NCI-H446 treated with DMSO at 0.1 percent for 48 hours (cell line): ENCODE results near the gene NRSN1.

Source experiments
- DNase-seq: peaks from one replicate; lab custom pipeline; 2025; lab: John Stamatoyannopoulos, UW

Gene NRSN1

GRCh38 chr6:24125980-24126379 lies at the start of gene NRSN1:
NRSN1 (plus strand) TSS chr6:24126215; CDS start chr6:24134328, 8,113 bp downstream.
- DNase-seq: peak; percentile 64

DNA sequence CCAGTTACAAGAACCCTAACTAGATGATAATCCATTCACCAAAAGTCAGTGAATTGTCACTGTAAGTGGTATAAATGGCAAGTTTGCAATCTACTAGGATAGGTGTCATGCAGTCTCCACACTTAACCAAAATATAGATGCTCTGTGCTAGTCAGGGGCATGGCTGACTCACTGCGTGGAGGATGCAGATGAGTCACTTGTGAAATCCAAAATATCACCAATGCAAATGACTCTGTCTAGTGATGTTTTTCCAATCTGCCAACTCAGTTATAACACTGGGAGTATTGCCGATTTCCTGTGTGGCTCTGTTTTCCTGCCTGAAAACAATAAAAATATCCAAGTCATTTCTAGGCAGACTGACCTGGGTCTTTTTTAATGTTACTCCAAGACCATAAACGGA lies 47.8 kb upstream of the NRSN1 start:
- peak; percentile 58 for DNase-seq

GRCh38 chr6:24079076-24079475 lies 46.9 kb upstream of the NRSN1 start:
- peak; percentile 86 for DNase-seq

- peak; percentile 14 for DNase-seq
Observed at GRCh38 chr6:24080711-24081110, 45.3 kb upstream of the NRSN1 start.

GRCh38 chr6:24089736-24090135 lies 36.3 kb upstream of the NRSN1 start:
- DNase-seq: no peak

GRCh38 chr6:24092407-24092806 lies 33.6 kb upstream of the NRSN1 start:
- DNase-seq: no peak

- DNase-seq: no peak
Observed at GRCh38 chr6:24093381-24093780, 32.6 kb upstream of the NRSN1 start.

DNA sequence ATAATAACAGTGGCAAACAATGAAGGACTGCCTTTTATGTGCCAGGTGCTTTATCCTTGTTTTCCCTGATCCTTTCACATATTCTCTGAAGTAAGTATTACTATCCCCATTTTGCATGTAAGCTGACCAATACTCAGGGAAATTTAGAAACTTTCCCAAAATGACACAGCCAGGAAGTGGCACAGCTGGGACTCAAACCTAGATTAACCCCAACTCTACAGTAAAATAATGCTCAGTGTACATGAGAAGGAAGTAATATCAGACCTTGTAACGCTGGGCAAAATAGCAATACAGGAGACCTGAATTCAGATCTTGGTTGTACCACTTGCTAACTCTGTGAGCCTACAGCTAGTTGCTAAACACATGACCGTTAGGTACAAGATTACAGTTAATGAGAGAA lies 26.8 kb upstream of the NRSN1 start:
- no peak for DNase-seq

- no peak for DNase-seq
Observed at GRCh38 chr6:24100024-24100769, 25.8 kb upstream of the NRSN1 start.

GRCh38 chr6:24100770-24101155 lies 25.3 kb upstream of the NRSN1 start:
- no peak for DNase-seq

DNA sequence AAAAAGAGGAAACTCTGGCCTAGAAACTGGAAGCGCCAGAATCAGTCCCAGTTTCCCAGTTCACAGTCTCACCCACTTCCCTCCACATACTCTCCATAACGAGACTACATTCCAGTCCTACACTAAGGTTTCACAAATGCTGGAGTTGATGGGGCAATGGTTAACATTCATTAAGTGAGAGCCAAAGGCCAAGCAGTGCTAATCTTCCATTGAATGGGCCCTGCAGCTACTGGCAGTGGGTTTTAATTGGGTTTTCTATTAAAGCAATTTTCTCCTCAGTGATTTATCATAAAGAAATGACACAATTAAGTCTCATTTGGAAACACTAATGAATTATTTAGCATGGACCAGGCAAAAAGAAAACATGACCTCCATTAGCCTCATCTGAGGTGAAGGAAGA lies 20.8 kb upstream of the NRSN1 start:
- DNase-seq: no peak

- no peak for DNase-seq
Observed at GRCh38 chr6:24106291-24106690, 19.7 kb upstream of the NRSN1 start.

DNA sequence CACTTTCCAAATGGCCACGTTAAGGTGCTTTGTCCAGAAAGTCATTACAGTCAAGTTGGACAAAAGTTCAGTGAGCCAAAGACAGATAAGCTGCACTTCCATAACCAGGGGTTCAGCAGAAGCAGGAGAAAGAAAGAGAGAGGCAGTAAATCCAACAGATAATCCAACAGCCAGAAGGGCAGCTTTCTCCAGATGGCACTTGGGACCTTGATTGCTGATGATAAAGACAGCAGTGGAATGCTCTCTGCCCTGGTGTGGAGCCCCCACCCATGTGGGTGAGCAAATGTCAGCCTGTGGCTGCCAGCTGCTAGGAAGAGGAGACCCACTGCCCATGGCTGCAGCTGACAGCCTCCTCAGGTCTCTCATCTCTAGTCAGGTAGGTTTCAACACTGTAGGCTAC lies 18.7 kb upstream of the NRSN1 start:
- DNase-seq: no peak

GRCh38 chr6:24108056-24108455 lies 18.0 kb upstream of the NRSN1 start:
- DNase-seq: no peak

GRCh38 chr6:24110417-24110816 lies 15.6 kb upstream of the NRSN1 start:
- DNase-seq: no peak

DNA sequence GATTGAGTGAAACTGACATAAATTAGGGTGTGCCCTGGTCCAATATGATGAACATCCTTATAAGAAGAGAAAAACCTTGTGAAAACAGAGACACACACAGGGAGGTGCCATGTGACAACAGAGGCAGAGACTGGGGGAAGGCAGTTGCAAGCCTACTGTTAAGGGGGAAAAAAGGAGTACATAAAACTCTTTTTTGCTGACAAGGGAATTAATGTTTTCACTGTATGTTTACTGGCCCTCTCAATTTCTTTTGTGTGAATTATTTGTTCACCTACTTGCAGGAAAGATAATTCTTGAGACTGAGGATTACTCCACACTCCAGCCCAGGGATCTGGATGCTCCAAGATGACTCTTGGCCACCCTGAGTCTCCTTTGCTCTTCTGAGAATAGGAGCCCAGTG lies 12.1 kb upstream of the NRSN1 start:
- DNase-seq: no peak

GRCh38 chr6:24117021-24117420 lies 9.0 kb upstream of the NRSN1 start:
- DNase-seq: no peak

DNA sequence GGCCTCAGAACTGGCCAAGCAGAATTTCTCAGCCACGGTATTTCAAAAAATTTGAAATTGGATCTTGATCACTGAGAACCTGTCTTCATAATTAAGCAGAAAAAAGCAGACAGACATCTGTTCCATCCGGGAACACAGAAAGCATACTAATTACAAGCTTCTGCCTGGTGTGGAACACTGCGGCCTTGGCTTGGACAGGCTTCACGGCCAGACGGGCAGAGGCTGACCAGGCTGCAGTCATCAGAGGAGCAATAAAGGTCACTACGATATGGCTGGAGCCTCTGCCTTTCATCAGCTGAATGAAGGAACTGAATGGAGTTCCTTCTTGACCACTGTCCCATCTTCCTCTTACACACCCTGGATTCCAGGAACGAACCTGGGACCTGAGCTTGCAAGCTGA lies 3.9 kb upstream of the NRSN1 start:
- peak; percentile 24 for DNase-seq

- DNase-seq: no peak
Observed at GRCh38 chr6:24126586-24127192, 674 bp downstream of the NRSN1 start.

DNA sequence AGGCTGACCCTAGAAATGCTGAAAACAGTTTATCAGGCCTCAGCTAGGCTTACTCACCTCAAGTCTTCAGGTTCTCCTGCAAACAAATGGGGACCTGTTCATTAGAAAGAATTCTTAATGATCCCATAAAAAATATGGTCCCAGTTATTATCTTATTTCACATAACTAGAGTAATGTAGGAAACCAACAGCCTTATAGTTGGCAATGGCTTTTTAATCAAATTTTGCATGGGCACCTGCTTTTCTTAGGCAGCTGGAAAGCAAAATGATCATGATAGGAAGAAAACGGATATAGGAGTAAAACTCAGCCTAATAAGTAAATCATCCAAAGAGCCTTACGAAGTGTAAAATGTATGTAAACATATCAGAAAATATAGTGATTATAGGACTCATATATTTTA lies 1.3 kb downstream of the NRSN1 start:
- no peak for DNase-seq

DNA sequence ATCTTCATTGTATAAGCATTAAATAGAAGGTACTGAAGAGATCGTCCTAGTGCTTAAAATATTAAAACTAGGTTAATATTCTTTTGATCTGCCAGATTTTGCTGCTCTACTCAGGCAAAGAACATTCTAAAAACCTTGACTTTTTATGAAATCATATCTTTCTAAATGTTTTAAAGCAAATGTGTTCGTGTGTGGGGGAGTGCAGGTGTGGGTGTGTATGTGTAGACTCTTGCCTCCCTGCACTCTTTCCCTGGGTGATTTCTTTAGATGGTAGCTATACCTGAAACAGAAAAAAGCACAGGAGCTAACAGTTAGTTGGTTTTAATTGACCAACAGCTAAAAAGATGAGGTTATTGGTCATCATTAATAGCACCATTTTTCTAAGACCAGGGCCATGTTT lies 5.7 kb downstream of the NRSN1 start:
- no peak for DNase-seq

GRCh38 chr6:24139080-24139479 lies 13.1 kb downstream of the NRSN1 start:
- no peak for DNase-seq

GRCh38 chr6:24139639-24140038 lies 13.6 kb downstream of the NRSN1 start:
- no peak for DNase-seq

DNA sequence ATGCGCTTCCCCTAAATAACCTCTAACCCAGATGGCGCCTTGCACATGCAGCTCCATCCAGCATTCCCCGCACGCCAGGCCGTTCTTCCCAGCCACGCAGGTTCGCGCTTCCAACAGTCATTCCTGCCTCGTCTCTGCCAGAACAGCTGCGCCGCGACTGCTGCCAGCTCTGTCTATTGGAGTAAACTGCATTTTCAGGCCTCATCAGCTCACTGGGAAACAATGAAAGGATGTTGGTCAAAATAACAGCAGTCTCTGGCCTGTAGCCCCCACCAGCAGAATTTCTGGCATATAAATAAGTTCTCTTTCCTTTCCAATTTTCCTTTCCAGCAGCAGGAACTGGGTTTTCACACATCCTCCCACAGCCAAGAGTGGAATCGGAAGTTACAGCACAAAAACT lies 14.6 kb downstream of the NRSN1 start:
- peak; percentile 75 for DNase-seq
